H1 (cell line): Measurements from ENCODE around the gene ROR1. TPM values are rescaled to one million over a fixed set of nuclear protein-coding genes. Genes with fewer than 3 reads are reported as not detected.

ENCODE experiments used
- CTCF ChIA-PET: fragments of 300-600 bp; sonication (Branson Sonifier 250); formaldehyde crosslinking; loops from one replicate; lab custom pipeline; 2021; ENCODE audit not compliant: partially characterized antibody; lab: Charles Lee
- POLR2A ChIA-PET: fragments of 300-600 bp; sonication (Branson Sonifier 250); formaldehyde crosslinking; loops from one replicate; lab custom pipeline; 2021; ENCODE audit warnings: inconsistent platforms; ENCODE audit not compliant: partially characterized antibody; lab: Charles Lee
- DNase-seq, 2 experiments: peaks; one replicate each; pipeline versions ENCODE4 v3.0.0 to v3.0.0-alpha.2; 2010 to 2022; ENCODE audit warnings: low spot score in 2 of 2, low read depth in 1 of 2, mixed read lengths in 1 of 2
- FAIRE-seq: peaks from 2 replicates; lab custom pipeline; 2011; peaks lifted over from hg19 to GRCh38; lab: Jason Lieb, UNC
- H2AFZ ChIP-seq: 2 replicates; pipeline ENCODE4 v1.8.1; 2012; ENCODE audit warnings: low read length, inconsistent platforms
- H2AK5ac ChIP-seq: 2 replicates; pipeline ENCODE4 v1.6.1; 2013; ENCODE audit warnings: low read depth, low read length
- H2BK120ac ChIP-seq: replicated peaks from 2 replicates; pipeline ENCODE3; 2013; ENCODE audit warnings: low read depth, low read length, inconsistent platforms
- H2BK12ac ChIP-seq: 2 replicates; pipeline ENCODE4 v1.6.1; 2013; ENCODE audit warnings: low read depth, low read length
- H2BK15ac ChIP-seq: 2 replicates; pipeline ENCODE4 v1.6.1; 2013; ENCODE audit warnings: low read length
- H2BK20ac ChIP-seq: 2 replicates; pipeline ENCODE4 v1.6.1; 2013; ENCODE audit warnings: low read length
- H2BK5ac ChIP-seq: 2 replicates; pipeline ENCODE4 v1.6.1; 2013; ENCODE audit warnings: low read depth, low read length
- H3K14ac ChIP-seq: 2 replicates; pipeline ENCODE4 v1.6.1; 2013; ENCODE audit warnings: inconsistent platforms; ENCODE audit not compliant: insufficient read length
- H3K18ac ChIP-seq: 2 replicates; pipeline ENCODE4 v1.6.1; 2013; ENCODE audit warnings: low read length; ENCODE audit errors: extremely low read depth
- H3K23ac ChIP-seq: 2 replicates; pipeline ENCODE4 v1.6.1; 2013; ENCODE audit warnings: inconsistent platforms; ENCODE audit not compliant: insufficient read length
- H3K23me2 ChIP-seq: 2 replicates; pipeline ENCODE4 v1.6.1; 2013; ENCODE audit warnings: low read depth, low read length
- H3K27ac ChIP-seq: 2 replicates; pipeline ENCODE4 v1.6.1; 2011; ENCODE audit warnings: low read depth, low read length, inconsistent platforms
- H3K27me3 ChIP-seq, 4 experiments: replicated peaks in 1 of 4; 1 replicate in 1 of 4; 2 replicates in 3 of 4; pipeline versions ENCODE4 v1.6.1 to v1.8.1; 2011 to 2013; ENCODE audit warnings: low read length in 3 of 4, mild to moderate bottlenecking in 3 of 4, inconsistent platforms in 2 of 4, mixed read lengths in 2 of 4, moderate library complexity in 1 of 4; ENCODE audit not compliant: control insufficient read depth in 3 of 4, insufficient read depth in 3 of 4; ENCODE audit errors: extremely low read depth in 1 of 4
- H3K36me3 ChIP-seq, 4 experiments: 2 replicates each; pipeline versions ENCODE4 v1.6.1 to v1.8.1; 2011 to 2013; ENCODE audit warnings: mild to moderate bottlenecking in 4 of 4, low read length in 3 of 4, moderate library complexity in 2 of 4, control low read depth in 1 of 4, inconsistent platforms in 1 of 4; ENCODE audit not compliant: insufficient read depth in 4 of 4, control insufficient read depth in 2 of 4
- H3K4ac ChIP-seq: replicated peaks from 2 replicates; pipeline ENCODE3; 2013; ENCODE audit warnings: low read length, low read depth, mixed read lengths, inconsistent platforms; ENCODE audit not compliant: insufficient read length
- H3K4me1 ChIP-seq, 4 experiments: replicated peaks in 1 of 4; 1 replicate in 1 of 4; 2 replicates in 3 of 4; pipeline versions ENCODE4 v1.6.1 to v1.8.1; 2011 to 2013; ENCODE audit warnings: low read length in 3 of 4, inconsistent platforms in 2 of 4, mixed read lengths in 1 of 4; ENCODE audit not compliant: insufficient read depth in 4 of 4, control insufficient read depth in 3 of 4
- H3K4me2 ChIP-seq, 2 experiments: 2 replicates each; pipeline versions ENCODE4 v1.6.1 to v1.8.1; 2011 to 2013; ENCODE audit warnings: low read depth in 2 of 2, low read length in 2 of 2, control low read depth in 1 of 2, inconsistent platforms in 1 of 2, mild to moderate bottlenecking in 1 of 2; ENCODE audit not compliant: insufficient read depth in 1 of 2
- H3K4me3 ChIP-seq, 4 experiments: fragments of 200-600, 300-600 bp in 1 of 4; sonication (generic), shearing (Covaris generic), sonication (Bioruptor Twin) in 1 of 4; 2 replicates each; pipeline versions ENCODE4 v1.5.1 to v1.8.1; 2011 to 2016; ENCODE audit warnings: low read length in 4 of 4, low read depth in 3 of 4, control low read depth in 2 of 4, inconsistent platforms in 2 of 4, mild to moderate bottlenecking in 2 of 4, mixed read lengths in 1 of 4, moderate library complexity in 1 of 4; ENCODE audit not compliant: insufficient read depth in 2 of 4; ENCODE audit errors: extremely low read depth in 1 of 4
- H3K56ac ChIP-seq: replicated peaks from 2 replicates; pipeline ENCODE3; 2013; ENCODE audit warnings: low read depth, mild to moderate bottlenecking, mixed read lengths, low read length, inconsistent platforms; ENCODE audit not compliant: insufficient read length
- H3K79me1 ChIP-seq: 2 replicates; pipeline ENCODE4 v1.6.1; 2013; ENCODE audit warnings: low read depth, low read length, control low read depth
- H3K79me2 ChIP-seq, 2 experiments: 2 replicates each; pipeline versions ENCODE4 v1.6.1 to v1.8.1; 2012 to 2013; ENCODE audit warnings: low read length in 2 of 2, mild to moderate bottlenecking in 2 of 2, inconsistent platforms in 1 of 2; ENCODE audit not compliant: insufficient read depth in 2 of 2, control insufficient read depth in 1 of 2
- H3K9ac ChIP-seq, 4 experiments: replicated peaks in 1 of 4; 1 replicate in 1 of 4; 2 replicates in 3 of 4; pipeline versions ENCODE4 v1.6.1 to v1.8.1; 2011 to 2013; ENCODE audit warnings: low read depth in 3 of 4, low read length in 3 of 4, control low read depth in 2 of 4, mild to moderate bottlenecking in 2 of 4, moderate library complexity in 2 of 4, inconsistent platforms in 1 of 4; ENCODE audit errors: extremely low read depth in 1 of 4
- H3K9me3 ChIP-seq, 2 experiments: 2 replicates each; pipeline versions ENCODE4 v1.6.1 to v1.8.1; 2012 to 2013; ENCODE audit warnings: mild to moderate bottlenecking in 2 of 2, moderate library complexity in 2 of 2, control low read depth in 1 of 2, inconsistent platforms in 1 of 2, low read depth in 1 of 2, low read length in 1 of 2, mixed read lengths in 1 of 2; ENCODE audit not compliant: insufficient read depth in 2 of 2
- H4K20me1 ChIP-seq, 2 experiments: replicated peaks in 1 of 2; 2 replicates each; pipeline versions ENCODE3 to v1.8.1; 2011 to 2013; ENCODE audit warnings: inconsistent platforms in 2 of 2, low read length in 2 of 2, mild to moderate bottlenecking in 1 of 2; ENCODE audit not compliant: insufficient read depth in 2 of 2, control insufficient read depth in 1 of 2
- H4K5ac ChIP-seq: 2 replicates; pipeline ENCODE4 v1.6.1; 2013; ENCODE audit warnings: low read length, low read depth, mixed read lengths, inconsistent platforms; ENCODE audit not compliant: insufficient read length
- H4K8ac ChIP-seq: 2 replicates; pipeline ENCODE4 v1.8.0; 2013; ENCODE audit warnings: mild to moderate bottlenecking, moderate library complexity, low read length, inconsistent platforms; ENCODE audit not compliant: insufficient read depth; ENCODE audit errors: extremely low read depth
- H4K91ac ChIP-seq: replicated peaks from 2 replicates; pipeline ENCODE3; 2013; ENCODE audit warnings: low read length, mixed read lengths, inconsistent platforms; ENCODE audit not compliant: insufficient read length
- KDM1A ChIP-seq: fragments of 200-600, 300-600 bp; sonication (generic); IDR thresholded peaks from 2 replicates; pipeline ENCODE4 v1.7.1; 2016; ENCODE audit warnings: mild to moderate bottlenecking, low read length, borderline replicate concordance
- NANOG ChIP-seq: IDR thresholded peaks from 2 replicates; pipeline ENCODE4 v1.6.1; 2011; ENCODE audit warnings: low read length, low read depth, mild to moderate bottlenecking, inconsistent platforms; ENCODE audit not compliant: insufficient read depth, poor library complexity, severe bottlenecking
- POU5F1 ChIP-seq: IDR thresholded peaks from 2 replicates; pipeline ENCODE4 v1.6.1; 2011; ENCODE audit warnings: low read depth, mild to moderate bottlenecking, low read length, moderate library complexity
- RNF2 ChIP-seq: fragments of 200-900, 300-1000 bp; sonication (generic); IDR thresholded peaks from 2 replicates; pipeline ENCODE4 v1.7.1; 2016; ENCODE audit warnings: borderline replicate concordance, low read depth, mild to moderate bottlenecking, antibody characterized with exemption, low read length; ENCODE audit not compliant: poor library complexity, severe bottlenecking; ENCODE audit errors: missing control alignments
- SIX5 ChIP-seq: IDR thresholded peaks from 2 replicates; pipeline ENCODE4 v1.6.1; 2011; ENCODE audit warnings: mild to moderate bottlenecking, low read depth, low read length
- SUZ12 ChIP-seq: fragments of 200-600 bp; sonication (generic); IDR thresholded peaks from 2 replicates; pipeline ENCODE4 v1.6.1; 2012; ENCODE audit warnings: mild to moderate bottlenecking, inconsistent platforms, low read length, moderate library complexity, mixed read lengths
- TAF1 ChIP-seq: IDR thresholded peaks from 2 replicates; pipeline ENCODE4 v1.6.1; 2011; ENCODE audit warnings: mild to moderate bottlenecking, low read depth, low read length
- whole genome bisulfite sequencing, 2 experiments: shearing (Covaris generic) in 1 of 2; methylation state at CpG; one replicate each; pipeline versions ENCODE4 v1.1.6 to v1.1.7; 2013 to 2015; ENCODE audit warnings: low lambda C conversion rate in 2 of 2, mixed read lengths in 2 of 2, inconsistent platforms in 1 of 2, low coverage in 1 of 2, missing lambda C conversion rate in 1 of 2; ENCODE audit not compliant: insufficient replicate concordance in 2 of 2, insufficient coverage in 1 of 2, insufficient read length in 1 of 2; ENCODE audit errors: extremely low coverage in 1 of 2, missing lambda C conversion rate in 1 of 2; 5-methylcytosine and 5-hydroxymethylcytosine counted together
- polyA plus RNA-seq, 7 experiments: library from polyadenylated mRNA; depleted of rRNA in 3 of 7; stranded (reverse) in 5 of 7; unstranded in 2 of 7; fragments of >200 nt in 5 of 7; fragments of 200-250 nt in 2 of 7; gene quantifications; 1 replicate in 5 of 7; 2 replicates in 1 of 7; 4 replicates in 1 of 7; pipeline versions ENCODE4 v1.2.1 to v1.2.3, GENCODE V29; 2011 to 2013; ENCODE audit warnings: missing spikeins in 2 of 7, mixed read lengths in 2 of 7
- total RNA-seq: library from RNA; stranded (reverse); fragmentation: NEBNext Ultra II Directional; extraction: Animal tissue kit (Norgen Biotek cat#: 25700); gene quantifications from 2 replicates; pipeline ENCODE4 v1.2.1, GENCODE V29; 2021
- TF ChIP-seq, protein P1 (sequence below), 3 experiments: IDR thresholded peaks; 1 replicate in 2 of 3; 2 replicates in 1 of 3; pipeline versions ENCODE4 v1.5.1 to v1.6.1; 2011; ENCODE audit warnings: low read length in 3 of 3, mild to moderate bottlenecking in 3 of 3, inconsistent platforms in 2 of 3, low read depth in 1 of 3, moderate library complexity in 1 of 3; ENCODE audit not compliant: insufficient read depth in 1 of 3; ENCODE audit errors: control extremely low read depth in 1 of 3

The ROR1 gene
- total and polyA plus RNA-seq, 2 of the 8 experiments (the other 6 are each of a cell fraction or from before 2014, with no cell fraction given), result 33.6 to 73.6 TPM

DNA sequence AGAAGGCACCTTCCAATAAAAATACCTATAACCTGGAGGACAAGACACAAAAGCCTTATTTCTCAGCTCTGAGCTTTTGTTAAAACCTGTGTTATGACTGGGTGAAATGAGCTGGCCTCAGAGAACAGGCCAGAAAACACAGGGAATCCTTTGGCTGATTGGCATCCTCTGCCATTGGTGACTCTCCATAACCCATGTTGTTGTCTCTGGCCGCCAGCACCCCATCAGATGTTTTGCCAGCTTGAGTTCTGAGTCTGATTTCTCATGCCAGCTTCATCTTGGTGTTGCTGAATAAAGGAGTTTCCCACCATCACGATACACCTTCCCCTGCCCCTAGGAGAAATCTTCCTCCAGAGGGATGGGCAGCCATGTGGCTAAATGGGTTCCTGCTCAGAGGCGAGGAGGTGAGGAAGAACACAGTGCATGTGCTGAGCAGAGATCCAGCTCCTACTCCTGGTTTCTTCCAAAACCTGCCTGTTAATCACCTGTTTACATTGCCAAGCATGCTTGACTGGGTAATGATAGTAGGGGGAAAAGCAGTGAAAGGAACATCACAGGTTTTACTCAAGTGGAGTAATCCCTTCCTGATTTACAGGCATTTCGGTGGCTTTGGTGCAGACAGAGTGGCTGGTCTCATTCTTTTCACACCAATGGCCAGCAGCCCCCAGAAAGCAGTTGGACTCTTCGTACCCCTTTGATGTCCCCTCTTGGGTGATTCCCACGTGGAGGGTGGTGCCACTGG, 109.8 kb downstream of the ROR1 start:
- Histone ChIP-seq H4K20me1 (peaks cover 7 to 8% of the 10 kb centered on the region in 2 experiments), H4K8ac (peak overlapping the region; percentile 22; the same call in 1 of the 2 replicates), H3K18ac (0 out of 2 replicates have a peak overlapping the region, but pooled peaks have one; percentile 73), H2BK15ac (no peak overlapping the region; the same call in 1 of the 2 replicates), H2BK5ac (no peak overlapping the region), H2BK20ac (no peak overlapping the region), H3K9ac (no peak overlapping the region), H2BK12ac (no peak overlapping the region), H2AK5ac (no peak overlapping the region), H3K4me1 (peaks cover 1 to 10% (median 5%) of the 10 kb centered on the region in 4 experiments; a peak in 5 of 7 replicates), H3K27ac (no peak overlapping the region), H3K36me3 (no peaks in the 10 kb centered on the region), H3K14ac (no peak overlapping the region), H2BK120ac (no peak overlapping the region), H3K4me2 (0 out of 4 replicates have a peak overlapping the region, but pooled peaks of 1 of the 2 experiments have one; percentile 1), H3K79me1 (peaks cover 17% of the 10 kb centered on the region), H3K23ac (no peak overlapping the region), H3K4me3 (no peak overlapping the region), H3K56ac (no peak overlapping the region), H3K9me3 (no peaks in the 10 kb centered on the region; a peak in 1 of 4 replicates), H4K91ac (no peak overlapping the region), H3K23me2 (peaks cover 2% of the 10 kb centered on the region; the same call in 1 of the 2 replicates), H4K5ac (no peak overlapping the region), H2AFZ (no peak overlapping the region), H3K79me2 (peaks cover 2 to 100% of the 10 kb centered on the region in 2 experiments; a peak in 3 of 4 replicates), H3K27me3 (no peaks in the 10 kb centered on the region), H3K4ac (no peak overlapping the region)
- no peak for FAIRE-seq
- WGBS, 2 experiments, result 75% methylated on average over 6 of the region's 6 CpGs; no CpG with 5 or more reads in 1 of the 2 experiments
- POLR2A ChIA-PET, result interaction anchor here (1.1 kb wide), 1 partner anchor 13 kb away, joined by 3 read pairs; no protein-coding TSS in a partner anchor
- no peak for DNase-seq
- CTCF ChIA-PET, result interaction anchor here (1.3 to 9.4 kb wide), 2 partner anchors 15 to 34 kb away, joined by 3 to 69 read pairs; no protein-coding TSS in a partner anchor
- TF ChIP-seq KDM1A, result no peak
- TF ChIP-seq TAF1, result no peak
- TF ChIP-seq, protein P1, sequence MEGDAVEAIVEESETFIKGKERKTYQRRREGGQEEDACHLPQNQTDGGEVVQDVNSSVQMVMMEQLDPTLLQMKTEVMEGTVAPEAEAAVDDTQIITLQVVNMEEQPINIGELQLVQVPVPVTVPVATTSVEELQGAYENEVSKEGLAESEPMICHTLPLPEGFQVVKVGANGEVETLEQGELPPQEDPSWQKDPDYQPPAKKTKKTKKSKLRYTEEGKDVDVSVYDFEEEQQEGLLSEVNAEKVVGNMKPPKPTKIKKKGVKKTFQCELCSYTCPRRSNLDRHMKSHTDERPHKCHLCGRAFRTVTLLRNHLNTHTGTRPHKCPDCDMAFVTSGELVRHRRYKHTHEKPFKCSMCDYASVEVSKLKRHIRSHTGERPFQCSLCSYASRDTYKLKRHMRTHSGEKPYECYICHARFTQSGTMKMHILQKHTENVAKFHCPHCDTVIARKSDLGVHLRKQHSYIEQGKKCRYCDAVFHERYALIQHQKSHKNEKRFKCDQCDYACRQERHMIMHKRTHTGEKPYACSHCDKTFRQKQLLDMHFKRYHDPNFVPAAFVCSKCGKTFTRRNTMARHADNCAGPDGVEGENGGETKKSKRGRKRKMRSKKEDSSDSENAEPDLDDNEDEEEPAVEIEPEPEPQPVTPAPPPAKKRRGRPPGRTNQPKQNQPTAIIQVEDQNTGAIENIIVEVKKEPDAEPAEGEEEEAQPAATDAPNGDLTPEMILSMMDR (IDR thresholded peaks at IDR 0.05; ENCODE audit: control extremely low read depth in 1 of 3, insufficient read depth in 1 of 3, low read depth in 1 of 3, low read length in 3 of 3), result no peak
- no peak for TF ChIP-seq NANOG
- TF ChIP-seq RNF2, result no peak
- TF ChIP-seq SIX5, result no peak
- TF ChIP-seq SUZ12, result no peak
- no peak for TF ChIP-seq POU5F1
